ENCODE measurements around the gene PTHLH. TPM values are rescaled to one million over a fixed set of nuclear protein-coding genes. Genes with fewer than 3 reads are reported as not detected.

PTHLH gene
- total and polyA plus RNA-seq, 12 donors, result 0.11 to 0.55 (median 0.30) TPM; not detected in 6

- Histone ChIP-seq H3K4me3 (no peak overlapping the region), H3K9me3 (replicated peaks in 1 of 3) (no peaks in the 10 kb centered on the region), H3K27me3 (no peaks in the 10 kb centered on the region), H3K36me3 (replicated peaks in 1 of 2) (no peaks in the 10 kb centered on the region), H3K4me1 (replicated peaks in 1 of 2) (no peaks in the 10 kb centered on the region), H3K27ac (no peak overlapping the region)
- WGBS, 4 donors, result 49 to 71% (median 52%) methylated on average over 2 of the region's 2 CpGs
- TF ChIP-seq CTCF (IDR thresholded peaks at IDR 0.05), result no peak
- TF ChIP-seq POLR2A (IDR thresholded peaks at IDR 0.05), result no peak
- DNase-seq, result no peak
- intact Hi-C loops (cut with DNase I), result no loop called here
Observed at GRCh38 chr12:27984275-27984674, 11.7 kb upstream of the PTHLH start.

- no peak for DNase-seq
- no peaks in the 10 kb centered on the region for H3K9me3 ChIP-seq (replicated peaks in 1 of 3)
- H3K27ac ChIP-seq, result no peak overlapping the region
- H3K36me3 ChIP-seq (replicated peaks in 1 of 2), result no peaks in the 10 kb centered on the region
- TF ChIP-seq CTCF (IDR thresholded peaks at IDR 0.05) (no peak), POLR2A (IDR thresholded peaks at IDR 0.05) (no peak)
- 58 to 63% (median 59%) methylated on average over 4 of the region's 4 CpGs for WGBS, 4 donors
- no peak overlapping the region for H3K4me3 ChIP-seq
- intact Hi-C loops (cut with DNase I), result no loop called here
- H3K4me1 ChIP-seq (replicated peaks in 1 of 2), result no peaks in the 10 kb centered on the region
- H3K27me3 ChIP-seq, result no peaks in the 10 kb centered on the region
Observed at GRCh38 chr12:27982951-27983350, 10.4 kb upstream of the PTHLH start.

GRCh38 chr12:27982385-27982784 is 9.9 kb upstream of the PTHLH start:
- H3K4me3 ChIP-seq, result no peak overlapping the region
- no peak overlapping the region for H3K27ac ChIP-seq
- no peak for DNase-seq
- H3K4me1 ChIP-seq (replicated peaks in 1 of 2), result no peaks in the 10 kb centered on the region
- no peak for TF ChIP-seq CTCF (IDR thresholded peaks at IDR 0.05)
- TF ChIP-seq POLR2A (IDR thresholded peaks at IDR 0.05), result no peak
- H3K36me3 ChIP-seq (replicated peaks in 1 of 2), result no peaks in the 10 kb centered on the region
- no peaks in the 10 kb centered on the region for H3K27me3 ChIP-seq
- WGBS, 4 donors, result 26 to 34% (median 29%) methylated on average over 2 of the region's 2 CpGs
- intact Hi-C loops (cut with DNase I), result no loop called here
- no peaks in the 10 kb centered on the region for H3K9me3 ChIP-seq (replicated peaks in 1 of 3)

GRCh38 chr12:27981874-27982273 is 9.3 kb upstream of the PTHLH start:
- Histone ChIP-seq H3K9me3 (replicated peaks in 1 of 3) (no peaks in the 10 kb centered on the region), H3K36me3 (replicated peaks in 1 of 2) (no peaks in the 10 kb centered on the region), H3K27me3 (no peaks in the 10 kb centered on the region), H3K27ac (no peak overlapping the region), H3K4me3 (no peak overlapping the region), H3K4me1 (replicated peaks in 1 of 2) (no peaks in the 10 kb centered on the region)
- WGBS, 4 donors, result 63 to 75% (median 69%) methylated on average over 2 of the region's 2 CpGs
- intact Hi-C loops (cut with DNase I), result no loop called here
- DNase-seq, result no peak
- TF ChIP-seq POLR2A (IDR thresholded peaks at IDR 0.05), result no peak
- TF ChIP-seq CTCF (IDR thresholded peaks at IDR 0.05), result no peak
